Measurements from ENCODE around the gene HDDC2. TPM values are rescaled to one million over a fixed set of nuclear protein-coding genes. Genes with fewer than 3 reads are reported as not detected.

Gene HDDC2
- total and polyA plus RNA-seq, 2 experiments from 2014 or later = 69.5 to 131 TPM

DNA sequence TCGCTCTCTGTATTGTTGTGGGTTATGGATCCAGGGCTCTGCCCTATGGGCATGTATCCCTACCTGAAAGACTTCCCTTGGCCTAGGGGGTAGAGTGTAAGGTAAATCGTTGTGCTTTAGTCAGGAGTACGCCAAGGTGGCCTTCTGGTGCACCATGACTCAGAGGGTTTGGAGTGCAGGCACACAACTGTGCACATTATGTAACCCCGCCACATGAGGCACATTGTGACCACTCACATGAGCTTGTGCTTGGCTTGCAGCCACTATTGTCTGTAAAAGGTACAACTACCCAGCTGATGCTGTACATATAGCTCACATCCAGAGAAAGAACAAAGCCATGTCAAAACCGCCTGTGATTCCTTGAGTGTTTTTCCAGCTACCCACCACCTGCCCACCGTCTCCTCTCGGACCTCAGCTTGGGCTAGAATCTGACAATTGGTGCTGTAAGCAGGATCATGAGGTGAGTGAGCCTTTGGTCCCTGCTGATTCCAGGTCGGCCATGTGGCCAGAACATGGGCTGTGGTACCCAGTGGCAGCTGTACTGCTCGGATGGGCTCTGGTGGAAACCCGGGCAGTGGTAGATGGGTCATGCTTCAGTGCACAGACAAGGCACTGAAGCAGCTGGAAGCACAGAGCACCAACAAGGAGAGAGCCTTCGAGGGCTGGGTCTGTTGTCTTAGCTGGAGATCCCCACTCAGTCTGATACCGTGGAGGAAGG is 33.8 kb downstream of the HDDC2 start (continued):
- TF ChIP-seq, protein P1, sequence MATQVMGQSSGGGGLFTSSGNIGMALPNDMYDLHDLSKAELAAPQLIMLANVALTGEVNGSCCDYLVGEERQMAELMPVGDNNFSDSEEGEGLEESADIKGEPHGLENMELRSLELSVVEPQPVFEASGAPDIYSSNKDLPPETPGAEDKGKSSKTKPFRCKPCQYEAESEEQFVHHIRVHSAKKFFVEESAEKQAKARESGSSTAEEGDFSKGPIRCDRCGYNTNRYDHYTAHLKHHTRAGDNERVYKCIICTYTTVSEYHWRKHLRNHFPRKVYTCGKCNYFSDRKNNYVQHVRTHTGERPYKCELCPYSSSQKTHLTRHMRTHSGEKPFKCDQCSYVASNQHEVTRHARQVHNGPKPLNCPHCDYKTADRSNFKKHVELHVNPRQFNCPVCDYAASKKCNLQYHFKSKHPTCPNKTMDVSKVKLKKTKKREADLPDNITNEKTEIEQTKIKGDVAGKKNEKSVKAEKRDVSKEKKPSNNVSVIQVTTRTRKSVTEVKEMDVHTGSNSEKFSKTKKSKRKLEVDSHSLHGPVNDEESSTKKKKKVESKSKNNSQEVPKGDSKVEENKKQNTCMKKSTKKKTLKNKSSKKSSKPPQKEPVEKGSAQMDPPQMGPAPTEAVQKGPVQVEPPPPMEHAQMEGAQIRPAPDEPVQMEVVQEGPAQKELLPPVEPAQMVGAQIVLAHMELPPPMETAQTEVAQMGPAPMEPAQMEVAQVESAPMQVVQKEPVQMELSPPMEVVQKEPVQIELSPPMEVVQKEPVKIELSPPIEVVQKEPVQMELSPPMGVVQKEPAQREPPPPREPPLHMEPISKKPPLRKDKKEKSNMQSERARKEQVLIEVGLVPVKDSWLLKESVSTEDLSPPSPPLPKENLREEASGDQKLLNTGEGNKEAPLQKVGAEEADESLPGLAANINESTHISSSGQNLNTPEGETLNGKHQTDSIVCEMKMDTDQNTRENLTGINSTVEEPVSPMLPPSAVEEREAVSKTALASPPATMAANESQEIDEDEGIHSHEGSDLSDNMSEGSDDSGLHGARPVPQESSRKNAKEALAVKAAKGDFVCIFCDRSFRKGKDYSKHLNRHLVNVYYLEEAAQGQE (IDR thresholded peaks at IDR 0.05; ENCODE audit: unreplicated experiment) = no peak
- no peak for TF ChIP-seq EZH2 (IDR thresholded peaks at IDR 0.05; ENCODE audit: low read depth, unreplicated experiment)
- TF ChIP-seq STAT1 (IDR thresholded peaks at IDR 0.05; ENCODE audit: unreplicated experiment) = no peak
- no peak for TF ChIP-seq JUNB (IDR thresholded peaks at IDR 0.05; ENCODE audit: unreplicated experiment)
- TF ChIP-seq POLR2AphosphoS5 (IDR thresholded peaks at IDR 0.05; ENCODE audit: low read depth) = no peak
- TF ChIP-seq, protein P2, sequence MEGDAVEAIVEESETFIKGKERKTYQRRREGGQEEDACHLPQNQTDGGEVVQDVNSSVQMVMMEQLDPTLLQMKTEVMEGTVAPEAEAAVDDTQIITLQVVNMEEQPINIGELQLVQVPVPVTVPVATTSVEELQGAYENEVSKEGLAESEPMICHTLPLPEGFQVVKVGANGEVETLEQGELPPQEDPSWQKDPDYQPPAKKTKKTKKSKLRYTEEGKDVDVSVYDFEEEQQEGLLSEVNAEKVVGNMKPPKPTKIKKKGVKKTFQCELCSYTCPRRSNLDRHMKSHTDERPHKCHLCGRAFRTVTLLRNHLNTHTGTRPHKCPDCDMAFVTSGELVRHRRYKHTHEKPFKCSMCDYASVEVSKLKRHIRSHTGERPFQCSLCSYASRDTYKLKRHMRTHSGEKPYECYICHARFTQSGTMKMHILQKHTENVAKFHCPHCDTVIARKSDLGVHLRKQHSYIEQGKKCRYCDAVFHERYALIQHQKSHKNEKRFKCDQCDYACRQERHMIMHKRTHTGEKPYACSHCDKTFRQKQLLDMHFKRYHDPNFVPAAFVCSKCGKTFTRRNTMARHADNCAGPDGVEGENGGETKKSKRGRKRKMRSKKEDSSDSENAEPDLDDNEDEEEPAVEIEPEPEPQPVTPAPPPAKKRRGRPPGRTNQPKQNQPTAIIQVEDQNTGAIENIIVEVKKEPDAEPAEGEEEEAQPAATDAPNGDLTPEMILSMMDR (conservative IDR thresholded peaks at IDR 0.05; ENCODE audit: low read depth in 2 of 2) = no peak

DNA sequence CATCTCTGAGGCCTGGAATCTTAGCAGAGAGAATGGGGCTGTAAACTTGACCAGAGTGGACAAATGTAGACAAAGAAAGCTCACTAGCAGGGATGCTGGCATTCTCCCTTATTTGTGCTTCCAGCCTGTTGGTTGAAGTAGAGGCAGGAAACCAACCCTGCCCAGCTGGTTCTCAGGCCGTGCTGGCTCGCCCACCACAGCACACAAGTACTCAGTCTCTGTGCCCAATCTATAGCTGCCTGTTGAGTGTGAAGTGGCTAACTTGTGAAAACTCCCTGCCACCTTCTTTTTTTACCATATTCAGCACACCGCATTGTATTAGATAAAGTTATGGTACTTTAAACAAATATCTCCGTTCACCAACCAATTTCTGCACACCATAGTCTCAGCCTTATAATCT is 37.3 kb downstream of the HDDC2 start:
- Mint-ChIP-seq H3K4me3 (no peak overlapping the region), H3K27ac (no peak overlapping the region), H3K36me3 (ENCODE audit: low read depth) (no peaks in the 10 kb centered on the region), H3K27me3 (ENCODE audit: insufficient read depth, low read depth, poor library complexity) (peaks cover 1% of the 10 kb centered on the region), H3K9me3 (no peaks in the 10 kb centered on the region), H3K4me1 (peaks cover 13% of the 10 kb centered on the region; the same call in 2 of the 3 replicates)
- no peak for DNase-seq (ENCODE audit: low spot score)
- Histone ChIP-seq H3K27ac (ENCODE audit: low read depth) (no peak overlapping the region), H3K4me1 (ENCODE audit: insufficient read depth) (peaks cover 9% of the 10 kb centered on the region), H3K4me2 (no peak overlapping the region), H4K20me1 (replicated peaks; ENCODE audit: insufficient read depth) (no peaks in the 10 kb centered on the region), H3K27me3 (ENCODE audit: insufficient read depth) (no peaks in the 10 kb centered on the region), H3K4me3 (no peak overlapping the region), H3K9me2 (ENCODE audit: insufficient read depth) (no peaks in the 10 kb centered on the region), H3K79me2 (replicated peaks; ENCODE audit: insufficient read depth) (no peaks in the 10 kb centered on the region), H2AFZ (no peak overlapping the region), H3F3A (replicated peaks; ENCODE audit: low read depth) (no peaks in the 10 kb centered on the region), H3K36me3 (ENCODE audit: insufficient read depth) (no peaks in the 10 kb centered on the region)
- ATAC-seq = no peak
- TF ChIP-seq EZH2 (IDR thresholded peaks at IDR 0.05; ENCODE audit: low read depth, unreplicated experiment) (no peak), STAT1 (IDR thresholded peaks at IDR 0.05; ENCODE audit: unreplicated experiment) (no peak)
- TF ChIP-seq, protein P3, sequence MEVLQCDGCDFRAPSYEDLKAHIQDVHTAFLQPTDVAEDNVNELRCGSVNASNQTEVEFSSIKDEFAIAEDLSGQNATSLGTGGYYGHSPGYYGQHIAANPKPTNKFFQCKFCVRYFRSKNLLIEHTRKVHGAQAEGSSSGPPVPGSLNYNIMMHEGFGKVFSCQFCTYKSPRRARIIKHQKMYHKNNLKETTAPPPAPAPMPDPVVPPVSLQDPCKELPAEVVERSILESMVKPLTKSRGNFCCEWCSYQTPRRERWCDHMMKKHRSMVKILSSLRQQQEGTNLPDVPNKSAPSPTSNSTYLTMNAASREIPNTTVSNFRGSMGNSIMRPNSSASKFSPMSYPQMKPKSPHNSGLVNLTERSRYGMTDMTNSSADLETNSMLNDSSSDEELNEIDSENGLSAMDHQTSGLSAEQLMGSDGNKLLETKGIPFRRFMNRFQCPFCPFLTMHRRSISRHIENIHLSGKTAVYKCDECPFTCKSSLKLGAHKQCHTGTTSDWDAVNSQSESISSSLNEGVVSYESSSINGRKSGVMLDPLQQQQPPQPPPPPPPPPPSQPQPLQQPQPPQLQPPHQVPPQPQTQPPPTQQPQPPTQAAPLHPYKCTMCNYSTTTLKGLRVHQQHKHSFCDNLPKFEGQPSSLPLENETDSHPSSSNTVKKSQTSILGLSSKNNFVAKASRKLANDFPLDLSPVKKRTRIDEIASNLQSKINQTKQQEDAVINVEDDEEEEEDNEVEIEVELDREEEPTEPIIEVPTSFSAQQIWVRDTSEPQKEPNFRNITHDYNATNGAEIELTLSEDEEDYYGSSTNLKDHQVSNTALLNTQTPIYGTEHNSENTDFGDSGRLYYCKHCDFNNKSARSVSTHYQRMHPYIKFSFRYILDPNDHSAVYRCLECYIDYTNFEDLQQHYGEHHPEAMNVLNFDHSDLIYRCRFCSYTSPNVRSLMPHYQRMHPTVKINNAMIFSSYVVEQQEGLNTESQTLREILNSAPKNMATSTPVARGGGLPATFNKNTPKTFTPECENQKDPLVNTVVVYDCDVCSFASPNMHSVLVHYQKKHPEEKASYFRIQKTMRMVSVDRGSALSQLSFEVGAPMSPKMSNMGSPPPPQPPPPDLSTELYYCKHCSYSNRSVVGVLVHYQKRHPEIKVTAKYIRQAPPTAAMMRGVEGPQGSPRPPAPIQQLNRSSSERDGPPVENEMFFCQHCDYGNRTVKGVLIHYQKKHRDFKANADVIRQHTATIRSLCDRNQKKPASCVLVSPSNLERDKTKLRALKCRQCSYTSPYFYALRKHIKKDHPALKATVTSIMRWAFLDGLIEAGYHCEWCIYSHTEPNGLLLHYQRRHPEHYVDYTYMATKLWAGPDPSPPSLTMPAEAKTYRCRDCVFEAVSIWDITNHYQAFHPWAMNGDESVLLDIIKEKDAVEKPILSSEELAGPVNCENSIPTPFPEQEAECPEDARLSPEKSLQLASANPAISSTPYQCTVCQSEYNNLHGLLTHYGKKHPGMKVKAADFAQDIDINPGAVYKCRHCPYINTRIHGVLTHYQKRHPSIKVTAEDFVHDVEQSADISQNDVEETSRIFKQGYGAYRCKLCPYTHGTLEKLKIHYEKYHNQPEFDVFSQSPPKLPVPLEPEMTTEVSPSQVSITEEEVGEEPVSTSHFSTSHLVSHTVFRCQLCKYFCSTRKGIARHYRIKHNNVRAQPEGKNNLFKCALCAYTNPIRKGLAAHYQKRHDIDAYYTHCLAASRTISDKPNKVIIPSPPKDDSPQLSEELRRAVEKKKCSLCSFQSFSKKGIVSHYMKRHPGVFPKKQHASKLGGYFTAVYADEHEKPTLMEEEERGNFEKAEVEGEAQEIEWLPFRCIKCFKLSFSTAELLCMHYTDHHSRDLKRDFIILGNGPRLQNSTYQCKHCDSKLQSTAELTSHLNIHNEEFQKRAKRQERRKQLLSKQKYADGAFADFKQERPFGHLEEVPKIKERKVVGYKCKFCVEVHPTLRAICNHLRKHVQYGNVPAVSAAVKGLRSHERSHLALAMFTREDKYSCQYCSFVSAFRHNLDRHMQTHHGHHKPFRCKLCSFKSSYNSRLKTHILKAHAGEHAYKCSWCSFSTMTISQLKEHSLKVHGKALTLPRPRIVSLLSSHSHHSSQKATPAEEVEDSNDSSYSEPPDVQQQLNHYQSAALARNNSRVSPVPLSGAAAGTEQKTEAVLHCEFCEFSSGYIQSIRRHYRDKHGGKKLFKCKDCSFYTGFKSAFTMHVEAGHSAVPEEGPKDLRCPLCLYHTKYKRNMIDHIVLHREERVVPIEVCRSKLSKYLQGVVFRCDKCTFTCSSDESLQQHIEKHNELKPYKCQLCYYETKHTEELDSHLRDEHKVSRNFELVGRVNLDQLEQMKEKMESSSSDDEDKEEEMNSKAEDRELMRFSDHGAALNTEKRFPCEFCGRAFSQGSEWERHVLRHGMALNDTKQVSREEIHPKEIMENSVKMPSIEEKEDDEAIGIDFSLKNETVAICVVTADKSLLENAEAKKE (CRISPR knock-in tag; IDR thresholded peaks at IDR 0.05) = no peak
